NCI-H526 (cell line): Measurements from ENCODE around the gene TRAF6.
"Not testable (repeated sequence)": the region's sequence is repeated elsewhere in the genome, so short reads cannot be mapped to it uniquely, and the experiment has no call there.

ENCODE experiments used
- DNase-seq, 2 experiments: peaks; one replicate each; lab custom pipeline; 2025; lab: John Stamatoyannopoulos, UW

TRAF6 gene, protein sequence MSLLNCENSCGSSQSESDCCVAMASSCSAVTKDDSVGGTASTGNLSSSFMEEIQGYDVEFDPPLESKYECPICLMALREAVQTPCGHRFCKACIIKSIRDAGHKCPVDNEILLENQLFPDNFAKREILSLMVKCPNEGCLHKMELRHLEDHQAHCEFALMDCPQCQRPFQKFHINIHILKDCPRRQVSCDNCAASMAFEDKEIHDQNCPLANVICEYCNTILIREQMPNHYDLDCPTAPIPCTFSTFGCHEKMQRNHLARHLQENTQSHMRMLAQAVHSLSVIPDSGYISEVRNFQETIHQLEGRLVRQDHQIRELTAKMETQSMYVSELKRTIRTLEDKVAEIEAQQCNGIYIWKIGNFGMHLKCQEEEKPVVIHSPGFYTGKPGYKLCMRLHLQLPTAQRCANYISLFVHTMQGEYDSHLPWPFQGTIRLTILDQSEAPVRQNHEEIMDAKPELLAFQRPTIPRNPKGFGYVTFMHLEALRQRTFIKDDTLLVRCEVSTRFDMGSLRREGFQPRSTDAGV

DNA sequence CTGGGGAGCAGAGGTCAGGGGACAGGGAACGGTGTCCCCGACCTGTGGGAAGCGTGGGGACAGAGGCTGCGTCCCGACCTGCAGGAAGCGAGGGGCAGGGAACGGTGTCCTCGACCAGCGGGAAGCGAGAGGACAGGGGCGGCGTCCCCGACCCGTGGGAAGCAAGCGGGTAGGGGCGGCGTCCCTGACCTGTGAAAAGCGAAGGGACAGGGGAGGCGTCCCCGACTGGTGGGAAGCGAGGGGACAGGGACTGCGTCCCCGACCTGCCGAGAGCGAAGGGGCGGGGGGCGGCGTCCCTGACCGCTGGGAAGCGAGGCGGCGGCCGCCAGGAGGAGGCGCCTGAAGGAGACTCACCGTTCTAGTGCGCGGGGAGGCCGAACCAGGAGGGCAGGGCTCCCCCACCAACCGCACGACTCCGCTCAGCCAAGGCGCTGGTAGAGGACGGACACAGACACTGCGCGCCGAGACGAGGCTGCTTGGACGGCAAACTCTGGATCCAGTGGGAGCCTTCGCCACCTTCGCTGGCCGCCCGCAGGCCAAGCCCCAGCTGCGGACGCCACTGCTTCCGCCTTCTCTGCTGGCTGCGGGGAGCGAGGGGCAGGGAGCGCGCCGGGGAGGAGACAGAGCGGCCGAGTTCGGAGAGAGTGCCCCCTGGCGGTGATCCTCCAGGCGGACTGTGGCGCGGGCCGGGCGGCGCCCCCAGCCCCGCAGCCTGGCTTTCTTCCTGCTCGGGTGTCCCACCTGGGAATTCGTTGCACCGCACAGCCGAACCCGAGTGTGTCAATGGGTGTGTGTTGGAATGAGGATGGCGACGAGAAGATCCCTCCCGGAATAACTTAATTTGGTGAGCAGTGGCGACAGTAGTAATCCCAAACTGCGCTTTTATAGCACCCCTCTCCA, at the start of gene TRAF6:
Gene TRAF6 (minus strand): TSS at position 579 of the 900 bp plus-strand sequence. CDS start 8,757 bp downstream, outside the sequence.
- peak; percentile 84 to 93 for DNase-seq

DNA sequence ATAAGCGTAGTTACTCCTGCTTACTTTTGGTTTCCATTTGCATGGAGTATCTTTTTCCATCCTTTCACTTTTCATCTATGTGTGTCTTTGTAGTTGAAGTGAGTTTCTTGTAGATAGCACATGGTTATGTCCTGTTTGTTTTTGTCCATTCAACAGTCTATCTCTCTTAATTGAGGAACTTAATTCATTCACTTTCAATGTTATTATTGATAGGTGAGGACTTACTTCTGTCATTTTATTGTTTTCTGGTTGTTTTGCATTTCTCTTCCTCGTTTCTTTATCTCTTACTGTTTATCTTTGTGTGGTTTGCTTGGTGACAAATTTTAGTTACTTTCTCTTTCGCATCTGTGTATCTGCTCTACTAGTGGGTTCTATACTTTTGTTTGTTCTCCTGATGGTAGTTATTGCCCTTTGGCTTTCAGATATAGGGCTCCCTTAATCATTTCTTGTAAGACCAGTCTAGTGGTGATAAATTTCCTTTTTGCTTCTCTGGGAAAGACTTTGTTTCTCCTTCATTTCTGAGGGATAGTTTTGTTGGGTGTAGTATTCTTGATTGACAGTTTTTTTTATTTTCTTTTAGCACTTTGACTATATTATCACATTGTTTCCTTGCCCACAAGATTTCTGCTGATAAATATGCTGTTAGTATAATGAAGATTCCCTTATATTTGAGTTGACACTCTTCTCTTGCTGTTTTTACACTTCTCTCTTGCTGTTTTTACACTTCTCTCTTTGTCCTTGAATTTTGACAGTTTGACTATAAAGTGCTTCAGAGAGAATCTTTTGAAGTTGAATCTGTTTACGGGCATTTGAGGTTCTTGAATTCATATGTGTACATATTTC, 48.7 kb upstream of the TRAF6 start:
- no peak for DNase-seq

DNA sequence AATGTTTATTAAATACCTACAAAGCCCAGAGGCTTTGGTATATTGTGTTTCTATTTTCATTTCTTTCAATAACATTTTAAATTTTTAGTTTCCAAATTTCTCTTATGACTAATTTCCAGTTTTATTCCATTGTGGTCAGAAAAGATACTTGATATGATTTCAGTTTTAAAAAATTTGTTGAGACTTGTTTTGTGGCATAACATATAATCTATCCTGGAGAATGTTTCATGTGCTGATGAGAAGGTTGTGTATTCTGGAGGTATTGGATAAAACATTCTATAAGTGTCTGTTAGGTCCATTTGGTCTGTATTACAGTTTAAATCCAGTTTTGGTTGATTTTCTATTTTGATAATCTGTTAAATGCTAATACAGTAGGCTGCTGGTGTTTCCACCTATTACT, 47.9 kb upstream of the TRAF6 start:
- no peak for DNase-seq

DNA sequence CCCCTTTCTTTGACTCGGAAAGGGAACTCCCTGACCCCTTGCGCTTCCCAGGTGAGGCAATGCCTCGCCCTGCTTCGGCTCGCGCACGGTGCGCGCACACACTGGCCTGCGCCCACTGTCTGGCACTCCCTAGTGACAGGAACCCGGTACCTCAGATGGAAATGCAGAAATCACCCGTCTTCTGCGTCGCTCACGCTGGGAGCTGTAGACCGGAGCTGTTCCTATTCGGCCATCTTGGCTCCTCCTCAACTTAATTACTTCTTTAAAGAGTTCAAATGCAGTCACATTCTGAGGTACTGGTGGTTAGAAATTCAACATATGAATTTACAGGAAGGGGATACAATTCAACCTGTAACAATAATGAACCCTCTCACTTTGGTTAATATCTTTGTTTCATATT, 47.3 kb upstream of the TRAF6 start:
- DNase-seq, result not testable (repeated sequence)

DNA sequence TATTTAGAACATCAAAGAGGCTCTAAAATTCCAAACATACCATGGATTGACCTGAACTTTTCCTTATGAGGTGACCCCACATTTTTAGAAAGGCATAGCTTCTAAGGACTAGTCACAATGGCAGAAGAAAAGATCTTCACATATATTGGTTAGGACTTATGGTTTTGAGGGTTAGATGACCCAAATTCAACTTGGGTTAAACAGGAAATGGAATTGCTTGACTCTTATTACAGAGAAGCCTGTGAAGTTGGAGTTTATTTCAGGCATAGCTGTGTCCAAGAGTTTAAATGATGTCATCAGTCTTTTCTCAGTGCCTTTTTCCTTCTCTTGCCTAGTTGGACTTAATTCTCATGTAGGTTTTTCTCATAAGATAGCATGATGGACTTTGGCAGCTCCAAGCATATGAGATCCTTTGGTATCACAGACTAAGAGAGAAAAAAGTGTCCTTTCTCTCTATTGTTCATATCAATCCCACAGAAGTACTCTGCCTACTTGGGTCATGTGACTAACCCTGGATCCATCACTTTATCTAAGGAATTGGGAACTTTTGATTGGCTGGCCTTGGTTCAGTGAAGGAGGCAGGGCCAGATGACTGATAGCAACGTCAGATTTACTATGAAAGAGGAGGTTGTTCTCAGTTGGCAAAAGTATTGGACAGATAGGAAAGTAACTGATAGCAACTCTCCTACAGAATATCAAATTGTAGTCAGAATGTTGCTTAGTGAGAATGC, 40.5 kb upstream of the TRAF6 start:
- no peak for DNase-seq

DNA sequence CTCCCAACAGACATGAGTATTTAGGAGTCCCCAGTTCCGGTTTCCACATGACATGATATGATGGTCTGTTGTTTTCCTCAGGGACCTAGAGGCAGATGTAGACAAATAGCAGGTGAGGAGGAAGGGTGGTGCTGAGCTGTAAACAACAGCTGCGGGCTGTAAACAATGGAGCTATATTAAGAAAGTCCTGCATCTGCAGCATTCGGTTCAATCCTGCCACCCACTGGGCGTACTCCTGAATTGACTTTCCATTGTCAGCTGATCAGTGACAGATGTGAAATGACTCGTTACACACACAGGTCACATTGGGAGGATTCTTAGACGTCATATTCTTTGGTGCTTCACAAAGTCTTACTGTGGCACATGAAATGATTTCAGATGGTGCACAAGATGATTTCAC, 30.9 kb upstream of the TRAF6 start:
- peak; percentile 7 to 74 for DNase-seq

DNA sequence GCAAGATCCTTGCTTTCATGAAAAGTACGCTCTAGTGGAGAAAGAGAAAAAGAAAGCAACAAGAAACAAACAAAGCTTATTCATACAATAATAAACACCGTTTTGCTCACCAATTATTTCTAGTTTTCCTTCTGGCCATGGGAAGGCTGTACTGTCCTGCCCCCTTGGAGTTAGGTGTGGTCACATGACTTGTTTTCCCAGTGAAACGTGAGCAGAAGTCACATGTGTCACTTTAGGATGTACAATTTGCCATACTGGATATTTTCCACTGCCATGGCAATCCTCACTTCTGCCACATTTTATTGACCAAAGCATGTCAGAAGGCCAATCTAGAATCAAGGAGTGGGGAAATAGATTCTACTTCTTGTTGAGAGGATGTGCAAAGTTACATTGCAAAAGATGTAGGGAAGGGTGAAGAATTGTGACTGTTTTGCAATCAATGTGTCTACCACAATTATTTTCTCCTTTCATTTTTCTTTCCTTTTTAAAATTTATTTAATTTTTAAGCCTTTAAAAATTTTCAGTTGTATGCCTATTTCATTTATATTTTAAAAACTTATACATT, 24.3 kb upstream of the TRAF6 start:
- no peak for DNase-seq

DNA sequence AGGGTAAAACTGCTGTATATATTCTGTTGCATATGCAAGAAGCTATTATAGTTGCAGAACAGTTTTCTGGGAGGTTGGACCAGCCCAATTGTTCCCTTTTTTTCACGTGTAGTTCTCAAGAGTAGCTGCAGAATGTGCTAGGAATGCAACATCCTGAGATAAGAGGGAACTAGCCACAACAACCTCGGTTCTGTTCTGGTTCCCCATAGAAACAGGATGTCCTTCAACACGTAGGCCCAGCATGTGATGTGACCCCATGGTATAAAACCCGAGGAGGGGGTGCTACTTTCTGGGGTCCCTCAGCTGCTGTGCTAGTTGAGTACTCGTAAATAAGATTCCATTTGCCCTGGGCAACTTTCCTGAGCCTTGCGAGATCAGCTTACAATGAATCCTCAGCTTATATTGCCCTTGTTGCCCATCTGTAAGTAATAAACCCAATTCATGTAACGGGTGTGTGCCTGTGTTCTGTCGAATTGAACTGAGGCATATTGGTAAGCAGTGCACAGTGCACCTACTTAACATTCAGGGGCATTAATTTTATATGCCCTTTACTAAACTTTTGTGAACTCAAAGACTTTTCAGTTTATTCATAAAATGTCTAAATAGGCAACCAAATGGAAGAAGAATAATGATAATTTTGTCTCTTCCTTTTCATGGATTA, 23.0 kb upstream of the TRAF6 start:
- DNase-seq, result no peak

DNA sequence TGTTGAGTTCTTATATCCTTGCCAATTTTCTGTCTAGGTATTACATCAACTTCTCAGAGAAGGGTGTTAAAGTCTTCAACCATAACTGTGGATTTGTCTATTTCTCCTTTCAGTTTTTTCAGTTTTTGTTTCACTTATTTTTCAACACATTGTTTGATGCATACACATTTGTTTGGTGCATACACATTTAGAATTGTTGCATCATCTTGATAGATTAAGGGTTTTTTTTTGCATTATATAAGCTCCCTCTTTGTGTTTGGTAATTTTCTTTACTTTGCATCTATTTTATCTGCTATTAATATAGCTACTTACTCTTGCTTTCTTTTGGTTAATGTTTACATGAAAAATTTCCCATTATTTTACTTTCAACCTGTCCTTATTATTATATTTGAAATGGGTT, 20.8 kb upstream of the TRAF6 start:
- no peak for DNase-seq

DNA sequence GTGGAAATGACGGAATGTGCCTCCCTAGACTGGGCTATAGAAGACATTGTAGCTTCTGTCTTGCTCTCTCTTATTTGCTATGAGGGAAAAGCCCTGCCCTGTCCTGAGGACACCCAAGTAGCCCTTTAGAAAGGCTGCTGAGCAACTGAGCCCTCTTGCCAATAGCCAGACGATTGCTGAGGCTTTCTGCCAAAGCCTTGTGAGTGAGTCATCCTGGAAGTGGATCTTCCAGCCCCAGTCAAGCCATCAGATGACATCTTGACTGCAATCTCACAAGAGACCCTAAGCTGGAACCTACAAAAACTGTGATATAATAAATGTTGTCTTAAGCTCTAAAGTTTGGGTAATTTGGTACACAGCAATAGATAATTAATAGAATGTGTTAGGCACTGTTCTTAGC, 3.9 kb upstream of the TRAF6 start:
- DNase-seq, result no peak

DNA sequence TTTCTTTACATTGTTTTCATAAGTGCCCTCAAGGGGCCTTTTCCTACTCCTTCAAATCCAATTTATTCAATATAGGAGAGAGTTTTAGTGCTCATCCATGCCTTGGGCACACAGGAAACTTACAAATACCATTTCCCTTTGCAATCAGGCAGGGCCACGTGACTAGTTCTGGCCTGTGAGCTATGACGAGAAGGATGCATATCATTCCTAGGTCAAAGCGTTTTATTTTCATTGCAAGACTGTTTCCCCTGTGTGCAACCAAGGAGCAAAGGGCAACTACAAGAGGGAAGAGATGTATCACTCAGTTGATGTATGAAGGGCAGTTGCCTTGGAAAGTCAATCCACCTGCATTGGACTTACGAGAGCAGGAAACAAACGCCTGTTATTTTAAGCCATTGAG, 1.9 kb upstream of the TRAF6 start:
- no peak for DNase-seq

DNA sequence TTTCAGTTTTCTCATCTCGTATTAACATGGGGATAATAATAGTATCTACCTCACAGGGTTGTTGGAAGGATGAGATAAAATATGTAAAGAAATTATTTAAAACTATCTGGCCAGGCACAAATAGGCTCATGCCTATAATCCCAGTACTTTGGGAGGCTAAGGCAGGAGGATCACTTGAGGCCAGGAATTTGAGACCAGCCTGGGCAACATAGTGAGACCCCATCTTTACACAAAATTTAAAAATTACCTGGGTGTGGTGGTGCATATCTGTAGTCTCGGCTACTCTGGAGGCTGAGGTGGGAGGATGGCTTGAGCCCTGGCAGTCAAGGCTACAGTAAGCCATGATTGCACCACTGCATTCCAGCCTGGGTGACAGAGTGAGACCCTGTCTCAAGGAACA, 990 bp upstream of the TRAF6 start:
- DNase-seq, result not testable (repeated sequence)

DNA sequence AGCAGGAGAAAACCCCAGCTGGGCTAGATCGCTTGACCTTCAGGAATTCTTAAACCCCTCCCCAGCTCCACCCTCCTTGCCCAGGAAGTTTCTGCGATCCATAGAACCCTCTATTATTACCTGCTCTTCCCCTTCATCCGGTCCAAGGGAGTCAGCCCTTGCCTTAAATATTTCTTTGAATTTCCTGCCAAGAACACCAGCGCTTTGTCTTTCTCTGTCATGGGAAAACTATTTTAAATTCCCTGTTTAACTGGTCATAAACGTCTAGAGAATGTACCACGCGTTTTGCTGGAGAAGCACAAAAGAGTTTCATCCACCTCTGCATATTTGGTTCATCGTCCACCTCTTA, 496 bp upstream of the TRAF6 start:
- DNase-seq, result no peak

DNA sequence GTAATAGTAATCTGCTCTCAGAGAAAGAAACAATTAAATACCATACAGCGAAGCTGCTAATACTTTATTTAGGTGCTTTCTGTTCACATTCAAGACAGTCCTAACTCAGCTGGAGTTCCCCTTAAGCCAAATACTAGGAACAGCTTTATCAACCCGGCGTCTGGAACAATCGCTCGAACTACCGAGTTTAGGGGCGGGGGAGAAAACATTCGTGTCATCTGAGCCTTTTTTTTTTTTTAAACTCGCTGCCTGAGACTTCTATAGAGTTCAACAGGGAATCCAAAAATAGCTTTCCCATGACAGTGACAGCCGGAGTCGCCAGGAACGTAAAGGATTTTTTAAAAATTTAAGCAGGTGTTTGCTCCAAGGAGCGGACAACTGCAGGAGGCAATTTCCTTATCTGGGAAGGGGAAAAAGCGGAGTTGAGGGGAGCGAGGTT, 852 bp downstream of the TRAF6 start:
- DNase-seq, result peak in 1 of 2 experiments; percentile 38

DNA sequence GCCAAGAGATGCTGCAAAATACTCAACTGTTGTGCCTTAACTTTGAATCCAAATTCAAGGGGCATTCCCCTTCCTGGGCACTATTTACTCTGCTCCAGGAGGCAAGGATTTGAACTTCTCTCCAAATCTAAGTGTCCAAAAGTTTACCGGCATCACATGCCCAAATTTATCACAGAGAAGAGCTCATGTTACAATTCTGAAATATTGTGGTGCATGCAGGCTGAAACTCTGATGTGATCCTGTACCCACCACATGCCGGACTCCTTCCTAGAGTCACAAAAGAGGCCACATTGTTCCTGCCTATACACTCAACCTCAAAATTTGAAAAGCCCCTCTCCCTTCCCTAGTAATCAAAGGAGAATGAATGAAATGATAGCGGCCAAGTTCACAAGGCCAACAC, 1.3 kb downstream of the TRAF6 start:
- peak in 1 of 2 experiments; percentile 12 for DNase-seq

DNA sequence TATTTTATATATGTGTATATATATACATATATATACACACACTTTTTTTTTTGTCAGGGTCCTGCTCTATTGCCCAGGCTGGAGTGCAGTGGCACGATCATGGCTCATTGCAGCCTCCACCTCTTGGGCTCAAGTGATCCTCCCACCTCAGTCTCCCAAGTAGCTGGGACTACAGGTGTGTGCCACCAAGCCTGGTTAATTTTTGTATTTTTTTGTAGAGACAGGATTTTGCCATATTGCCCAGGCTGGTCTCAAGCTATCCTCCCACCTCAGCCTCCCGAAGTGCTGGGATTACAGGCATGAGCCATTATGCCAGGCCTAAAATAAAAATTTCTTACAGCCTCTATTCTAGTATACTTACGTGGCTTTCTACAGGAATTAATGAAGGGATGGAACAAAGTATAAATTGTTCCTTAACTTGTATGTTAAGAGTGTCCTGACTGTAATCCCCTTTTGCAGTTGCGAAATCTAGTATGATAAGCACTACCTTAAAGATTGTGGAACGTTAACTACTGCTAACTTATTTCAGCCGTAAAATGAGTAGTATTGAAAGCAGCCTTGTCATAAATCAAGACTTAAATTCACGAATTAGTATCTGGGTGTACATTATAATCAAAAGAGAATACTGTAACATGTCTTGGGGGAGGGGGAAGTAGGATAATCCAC, 2.1 kb downstream of the TRAF6 start:
- DNase-seq, result no peak

DNA sequence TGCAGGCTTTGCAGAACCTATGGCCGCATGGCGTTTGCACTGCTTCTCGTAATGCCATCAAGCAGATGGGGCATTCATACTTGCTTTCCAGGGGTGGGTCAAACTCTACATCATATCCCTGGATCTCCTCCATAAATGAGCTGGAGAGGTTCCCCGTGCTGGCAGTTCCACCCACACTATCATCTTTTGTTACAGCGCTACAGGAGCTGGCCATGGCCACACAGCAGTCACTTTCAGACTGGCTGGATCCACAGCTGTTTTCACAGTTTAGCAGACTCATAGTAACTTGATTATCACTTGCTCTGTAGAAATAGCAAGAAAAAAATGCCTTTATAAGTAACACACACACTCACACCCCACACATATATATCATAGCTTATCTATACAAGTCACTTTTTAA, 8.8 kb downstream of the TRAF6 start:
- no peak for DNase-seq

DNA sequence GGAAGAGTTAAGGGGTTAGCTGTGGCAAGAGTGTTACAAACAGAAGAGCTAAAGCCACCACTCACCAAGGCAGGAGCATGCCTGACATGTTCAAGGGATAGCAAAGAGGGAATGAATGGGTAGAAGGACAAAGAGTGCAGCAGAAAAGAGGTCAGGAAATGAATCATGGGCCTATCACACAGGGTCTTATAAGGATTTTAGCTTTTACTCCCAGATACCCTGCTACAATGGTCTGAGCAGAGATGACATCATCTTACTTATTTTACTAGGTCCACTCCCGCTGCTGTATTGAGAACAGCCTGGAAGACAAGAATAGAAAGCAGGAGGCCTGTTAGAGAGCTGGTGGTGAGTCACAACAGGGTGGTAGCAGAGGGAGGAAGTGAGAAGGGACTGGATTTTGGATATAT, 9.8 kb downstream of the TRAF6 start:
- no peak for DNase-seq

DNA sequence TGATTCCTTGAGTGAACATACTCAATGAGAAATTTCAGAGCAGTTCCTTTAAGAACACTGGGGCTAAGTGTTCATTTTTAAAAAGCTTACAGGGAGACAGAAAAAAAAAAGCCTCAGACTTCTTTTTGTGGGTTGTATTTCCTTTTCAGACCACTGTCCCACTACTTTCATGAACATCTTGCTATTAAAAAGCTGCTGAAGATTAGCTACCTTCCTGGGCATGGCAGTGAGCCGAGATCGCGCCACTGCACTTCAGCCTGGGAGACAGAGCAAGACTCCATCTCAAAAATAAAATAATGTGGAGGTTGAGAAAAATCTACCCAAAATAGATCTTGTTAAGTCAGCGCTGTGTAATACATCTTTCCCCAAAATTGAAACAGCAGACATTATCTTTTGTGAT, 10.8 kb downstream of the TRAF6 start:
- DNase-seq, result no peak

DNA sequence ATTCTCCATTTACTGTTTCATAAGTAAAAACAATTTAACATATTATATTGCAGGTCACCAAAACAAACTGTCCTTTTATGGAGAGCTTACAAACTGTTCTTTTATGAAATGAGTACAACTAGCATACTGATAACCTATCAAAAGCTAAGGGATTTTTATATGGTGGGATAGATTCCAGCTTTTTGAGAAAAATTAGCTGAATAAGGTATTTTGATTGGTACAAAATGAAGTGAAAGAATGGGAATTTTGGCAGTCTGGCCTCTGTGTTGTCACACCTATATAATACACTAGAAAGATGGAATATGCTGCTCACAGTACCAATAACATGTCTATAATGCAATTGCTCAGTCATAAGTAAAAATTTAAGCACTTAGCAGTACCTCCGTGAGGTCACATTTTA, 11.4 kb downstream of the TRAF6 start:
- no peak for DNase-seq
